K562 (cell line): ENCODE data around the gene ADARB2. TPM values are rescaled to one million over a fixed set of nuclear protein-coding genes. Genes with fewer than 3 reads are reported as not detected.

ENCODE experiments used
- ATAC-seq: fragments of 200-7000 bp; cut with Tn5 transposase; 3 replicates; pipeline ENCODE4 v1.9.1; 2020; ENCODE audit warnings: moderate library complexity
- BruUV-seq: library from RNA; stranded (reverse); fragments of 400-500 nt; replicated peaks from 2 replicates; lab custom pipeline; 2021; lab: Mats Ljungman, UMichigan
- CTCF ChIA-PET: fragments of 300-600 bp; formaldehyde crosslinking; extraction: SDS; loops from one replicate; lab custom pipeline; 2021; ENCODE audit warnings: low intra/inter-chr PET ratio; lab: Yijun Ruan, JAX
- POLR2A ChIA-PET: fragments of 300-600, 350-650 bp; sonication (Branson Sonifier 250); formaldehyde crosslinking; extraction: SDS; loops from one replicate; lab custom pipeline; 2021; ENCODE audit warnings: antibody characterized with exemption, inconsistent platforms; lab: Yijun Ruan, JAX
- DNase-seq, 4 experiments: peaks; one replicate each; pipeline versions ENCODE4 v3.0.0 to v3.0.0-alpha.2; 2011 to 2018; ENCODE audit warnings: low spot score in 3 of 4, mixed read lengths in 3 of 4; ENCODE audit errors: extremely low read depth in 1 of 4
- FAIRE-seq: peaks from 2 replicates; lab custom pipeline; 2011; peaks lifted over from hg19 to GRCh38; lab: Jason Lieb, UNC
- H2AFZ ChIP-seq: 2 replicates; pipeline ENCODE4 v1.6.0; 2011; ENCODE audit warnings: low read depth, low read length, control low read depth, inconsistent platforms
- H3K27ac ChIP-seq: fragments of 200-600 bp; 3 replicates; pipeline ENCODE4 v1.8.0; 2011; ENCODE audit warnings: low read depth, mild to moderate bottlenecking, control low read depth, inconsistent platforms, low read length, moderate library complexity, mixed read lengths; ENCODE audit errors: extremely low read depth
- H3K27me3 ChIP-seq, 2 experiments: fragments of 300-600 bp in 1 of 2; 2 replicates in 1 of 2; 3 replicates in 1 of 2; pipeline versions ENCODE4 v1.6.0 to v1.8.0; 2011; ENCODE audit warnings: inconsistent platforms in 2 of 2, low read length in 2 of 2, mild to moderate bottlenecking in 1 of 2, mixed read lengths in 1 of 2, moderate library complexity in 1 of 2; ENCODE audit not compliant: control insufficient read depth in 2 of 2, insufficient read depth in 2 of 2
- H3K36me3 ChIP-seq: fragments of 300-600 bp; 3 replicates; pipeline ENCODE4 v1.8.0; 2011; ENCODE audit warnings: mild to moderate bottlenecking, low read length, inconsistent platforms; ENCODE audit not compliant: control insufficient read depth, insufficient read depth
- H3K4me1 ChIP-seq, 2 experiments: fragments of 200-600 bp in 1 of 2; replicated peaks in 1 of 2; 2 replicates in 1 of 2; 3 replicates in 1 of 2; pipeline versions ENCODE4 v1.5.1 to v1.8.0; 2011; ENCODE audit warnings: inconsistent platforms in 2 of 2, low read length in 2 of 2, mild to moderate bottlenecking in 1 of 2, mixed read lengths in 1 of 2, moderate library complexity in 1 of 2; ENCODE audit not compliant: control insufficient read depth in 2 of 2, insufficient read depth in 2 of 2
- H3K4me2 ChIP-seq: 2 replicates; pipeline ENCODE4 v1.6.1; 2011; ENCODE audit warnings: low read length, control low read depth, inconsistent platforms, mixed read lengths; ENCODE audit not compliant: insufficient read depth
- H3K4me3 ChIP-seq: fragments of 200-600 bp; sonication (generic), shearing (Covaris generic); 2 replicates; pipeline ENCODE4 v1.5.1; 2016; ENCODE audit warnings: control low read depth, inconsistent platforms
- H3K79me2 ChIP-seq: fragments of 200-600 bp; 3 replicates; pipeline ENCODE4 v1.8.0; 2011; ENCODE audit warnings: low read length, inconsistent platforms; ENCODE audit not compliant: control insufficient read depth, insufficient read depth
- H3K9ac ChIP-seq, 2 experiments: 2 replicates each; pipeline versions ENCODE4 v1.6.0 to v1.6.1; 2011; ENCODE audit warnings: low read depth in 2 of 2, low read length in 2 of 2, control low read depth in 1 of 2, inconsistent platforms in 1 of 2, mild to moderate bottlenecking in 1 of 2, mixed read lengths in 1 of 2; ENCODE audit not compliant: insufficient read depth in 1 of 2
- H3K9me1 ChIP-seq: one replicate; pipeline ENCODE4 v1.6.0; 2011; ENCODE audit warnings: inconsistent platforms, mild to moderate bottlenecking, low read length, moderate library complexity; ENCODE audit not compliant: control insufficient read depth, insufficient read depth
- H3K9me3 ChIP-seq: replicated peaks from 2 replicates; pipeline ENCODE4 v1.5.1; 2011; ENCODE audit warnings: low read depth, low read length, inconsistent platforms; ENCODE audit not compliant: control insufficient read depth, insufficient read depth
- H4K20me1 ChIP-seq: replicated peaks from 2 replicates; pipeline ENCODE4 v1.6.1; 2011; ENCODE audit warnings: low read length, inconsistent platforms, mixed read lengths; ENCODE audit not compliant: control insufficient read depth, insufficient read depth
- CEBPZ ChIP-seq: fragments of 150-350 bp; IDR thresholded peaks from 2 replicates; pipeline ENCODE4 v1.6.1; 2014; ENCODE audit warnings: low read depth, mild to moderate bottlenecking, low read length, borderline replicate concordance
- MYC ChIP-seq, 2 experiments: fragments of 250-450 bp in 1 of 2; sonication (Bioruptor Pico) in 1 of 2; IDR thresholded peaks; 2 replicates each; pipeline versions ENCODE4 v1.5.1 to v1.6.1; 2012 to 2021; ENCODE audit warnings: low read depth in 2 of 2, borderline replicate concordance in 1 of 2, improper control_type of control experiment in 1 of 2, low read length in 1 of 2, mild to moderate bottlenecking in 1 of 2, moderate library complexity in 1 of 2
- RFX7 ChIP-seq: fragments of 250-450 bp; sonication (Bioruptor Pico); IDR thresholded peaks from 2 replicates; pipeline ENCODE4 v1.5.1; 2021; ENCODE audit warnings: mild to moderate bottlenecking
- SIN3B ChIP-seq: fragments of 450-650 bp; IDR thresholded peaks from 2 replicates; pipeline ENCODE4 v1.6.1; 2017; ENCODE audit warnings: low read depth, mild to moderate bottlenecking, moderate library complexity
- SREBF1 ChIP-seq: fragments of 150-350 bp; IDR thresholded peaks from 2 replicates; pipeline ENCODE4 v1.6.1; 2014; ENCODE audit warnings: antibody characterized with exemption, low read depth, low read length, borderline replicate concordance
- TFE3 ChIP-seq: fragments of 450-650 bp; formaldehyde crosslinking; IDR thresholded peaks from 2 replicates; pipeline ENCODE4 v1.4.0; 2020; ENCODE audit warnings: mild to moderate bottlenecking, mixed read lengths
- ZNF124 ChIP-seq: sonication (generic); formaldehyde crosslinking; IDR thresholded peaks from 2 replicates; pipeline ENCODE4 v1.8.1; 2022; ENCODE audit warnings: missing genetic modification reagents
- ZNF282 ChIP-seq: sonication (generic); formaldehyde crosslinking; IDR thresholded peaks from 2 replicates; pipeline ENCODE4 v1.8.1; 2023; ENCODE audit warnings: missing genetic modification reagents
- WGBS: fragments of 100-300 bp; shearing (Covaris generic); methylation state at CpG from one replicate; pipeline ENCODE4 v1.1.6; 2016; ENCODE audit warnings: low coverage, mixed read lengths; ENCODE audit not compliant: insufficient coverage; ENCODE audit errors: missing lambda C conversion rate; 5-methylcytosine and 5-hydroxymethylcytosine counted together
- in situ Hi-C: fragments of 300-500 bp; cut with MboI; formaldehyde crosslinking; loops from 4 replicates; pipeline ENCODE4 v1.15.0; 2018; ENCODE audit warnings: inconsistent platforms, mixed read lengths
- intact Hi-C: fragments of 100-400 bp; cut with micrococcal nuclease; formaldehyde crosslinking; loops from 2 replicates; pipeline ENCODE4 v1.14.2; 2022
- polyA plus RNA-seq, 8 experiments: library from polyadenylated mRNA; depleted of rRNA in 4 of 8; stranded (reverse) in 5 of 8; unstranded in 3 of 8; fragments of >200 nt; fragmentation: Nextera tagmentation in 2 of 8; fragmentation: Illumina TruSeq in 1 of 8; extraction: Ambion mirVana in 2 of 8; extraction: Trizol in 1 of 8; gene quantifications; 2 replicates each; pipeline versions ENCODE4 v1.2.1 to v1.2.3, GENCODE V29; 2011 to 2014; ENCODE audit warnings: inconsistent platforms in 1 of 8, missing spikeins in 1 of 8
- total RNA-seq, 7 experiments: library from RNA; depleted of rRNA in 6 of 7; stranded (reverse); fragments of >200 nt in 6 of 7; fragmentation: Illumina TruSeq in 2 of 7; extraction: Trizol in 2 of 7; gene quantifications; 2 replicates each; pipeline versions ENCODE4 v1.2.1 to v1.2.3, GENCODE V29; 2011 to 2021; ENCODE audit warnings: low replicate concordance in 1 of 7
- TF ChIP-seq, protein P1 (sequence below): sonication (generic); formaldehyde crosslinking; IDR thresholded peaks from 2 replicates; pipeline ENCODE4 v1.5.0; 2020; ENCODE audit warnings: missing genetic modification reagents

The ADARB2 gene
- total and polyA plus RNA-seq, 9 of the 15 experiments (the other 6 are each of a cell fraction or from before 2014, with no cell fraction given), result not detected

GRCh38 chr10:1270906-1271305 lies 466.4 kb downstream of the ADARB2 start:
- Histone ChIP-seq H2AFZ (no peak overlapping the region), H3K4me1 (no peaks in the 10 kb centered on the region; a peak in 1 of 5 replicates), H3K27me3 (peaks cover 13 to 58% of the 10 kb centered on the region in 2 experiments; a peak in 3 of 5 replicates), H3K4me3 (no peak overlapping the region), H3K27ac (no peak overlapping the region), H4K20me1 (peaks cover 9% of the 10 kb centered on the region; the same call in 1 of the 2 replicates), H3K4me2 (no peak overlapping the region), H3K9ac (no peak overlapping the region), H3K79me2 (no peaks in the 10 kb centered on the region), H3K36me3 (no peaks in the 10 kb centered on the region), H3K9me3 (no peaks in the 10 kb centered on the region), H3K9me1 (no peaks in the 10 kb centered on the region)
- no TSS peak for BruUV-seq
- ChIA-PET POLR2A (interaction anchor here (0.6 kb wide), 1 partner anchor 48 kb away, joined by 3 read pairs; no protein-coding TSS in a partner anchor), CTCF (no interaction called here)
- FAIRE-seq (no peak), ATAC-seq (no peak), DNase-seq (no peak)
- 3% methylated on average over 15 of the region's 15 CpGs for WGBS
- intact Hi-C loops (no loop called here), in situ Hi-C loops (no loop called here)
- TF ChIP-seq, protein P1, sequence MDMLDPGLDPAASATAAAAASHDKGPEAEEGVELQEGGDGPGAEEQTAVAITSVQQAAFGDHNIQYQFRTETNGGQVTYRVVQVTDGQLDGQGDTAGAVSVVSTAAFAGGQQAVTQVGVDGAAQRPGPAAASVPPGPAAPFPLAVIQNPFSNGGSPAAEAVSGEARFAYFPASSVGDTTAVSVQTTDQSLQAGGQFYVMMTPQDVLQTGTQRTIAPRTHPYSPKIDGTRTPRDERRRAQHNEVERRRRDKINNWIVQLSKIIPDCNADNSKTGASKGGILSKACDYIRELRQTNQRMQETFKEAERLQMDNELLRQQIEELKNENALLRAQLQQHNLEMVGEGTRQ (CRISPR knock-in tag), result peak; percentile 31; the same call in 1 of the 2 replicates
- no peak for TF ChIP-seq RFX7

DNA sequence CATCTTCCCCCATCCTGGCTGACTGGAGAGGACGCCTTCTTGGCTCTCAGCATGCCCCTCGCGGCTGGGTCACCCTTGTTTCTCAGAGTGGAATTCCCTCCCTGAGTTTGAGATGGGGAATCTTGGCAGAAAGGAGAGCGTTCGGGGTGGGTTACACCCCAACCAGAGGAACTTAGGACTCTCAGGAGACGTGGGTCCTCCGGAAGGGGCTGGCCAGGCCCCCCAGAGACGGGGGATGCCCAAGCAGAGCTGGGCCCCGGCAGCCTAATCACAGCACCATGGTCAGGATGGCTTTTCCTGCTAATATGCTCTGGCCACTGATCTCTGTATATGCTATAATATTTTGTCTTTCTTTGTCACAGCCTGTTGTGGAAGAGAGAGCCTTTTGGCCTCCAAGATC lies 466.8 kb downstream of the ADARB2 start:
- no peak for FAIRE-seq
- no peaks in the 10 kb centered on the region for H3K9me3 ChIP-seq
- POLR2A ChIA-PET, result interaction anchor here (0.6 kb wide), 1 partner anchor 48 kb away, joined by 3 read pairs; no protein-coding TSS in a partner anchor
- no peak overlapping the region for H3K4me2 ChIP-seq
- no peak overlapping the region for H2AFZ ChIP-seq
- no peak for TF ChIP-seq MYC (IDR thresholded peaks at IDR 0.05; ENCODE audit: low read depth, low read length)
- TF ChIP-seq MYC (CRISPR knock-in tag; IDR thresholded peaks at IDR 0.05; ENCODE audit: borderline replicate concordance, low read depth), result no peak
- TF ChIP-seq CEBPZ, result no peak
- no peak for TF ChIP-seq SREBF1
- no peak for TF ChIP-seq TFE3 (CRISPR knock-in tag)
- no peak for TF ChIP-seq ZNF282 (CRISPR knock-in tag)
- no peak for TF ChIP-seq SIN3B
- no peak for TF ChIP-seq ZNF124
- H3K27ac ChIP-seq, result no peak overlapping the region
- DNase-seq, result no peak
- peaks cover 13 to 58% of the 10 kb centered on the region in 2 experiments; a peak in 3 of 5 replicates for H3K27me3 ChIP-seq
- no peak overlapping the region for H3K4me3 ChIP-seq
- H3K9me1 ChIP-seq, result no peaks in the 10 kb centered on the region
- no peaks in the 10 kb centered on the region for H3K36me3 ChIP-seq
- peaks cover 9% of the 10 kb centered on the region; the same call in 1 of the 2 replicates for H4K20me1 ChIP-seq
- 0% methylated on average over 8 of the region's 9 CpGs for WGBS
- no peak for ATAC-seq
- intact Hi-C loops, result no loop called here
- in situ Hi-C loops, result no loop called here
- BruUV-seq, result no TSS peak
- CTCF ChIA-PET, result no interaction called here
- no peaks in the 10 kb centered on the region; a peak in 1 of 5 replicates for H3K4me1 ChIP-seq
- H3K79me2 ChIP-seq, result no peaks in the 10 kb centered on the region
- H3K9ac ChIP-seq, result no peak overlapping the region
